AG08396 (cell line): ENCODE data around the gene DHX30.
"Not testable (repeated sequence)": the region's sequence is repeated elsewhere in the genome, so short reads cannot be mapped to it uniquely, and the experiment has no call there.

Experiments used
- DNase-seq: peaks from one replicate; pipeline ENCODE4 v3.0.0; 2012; ENCODE audit warnings: low spot score, mixed read lengths

The DHX30 gene

GRCh38 chr3:47802734-47803479, at the start of gene DHX30:
DHX30 (plus strand) TSS chr3:47803138; CDS start chr3:47810684, 7,546 bp downstream.
- peak; percentile 95 for DNase-seq

- no peak for DNase-seq
Observed at GRCh38 chr3:47758261-47759025, 44.5 kb upstream of the DHX30 start.

DNA sequence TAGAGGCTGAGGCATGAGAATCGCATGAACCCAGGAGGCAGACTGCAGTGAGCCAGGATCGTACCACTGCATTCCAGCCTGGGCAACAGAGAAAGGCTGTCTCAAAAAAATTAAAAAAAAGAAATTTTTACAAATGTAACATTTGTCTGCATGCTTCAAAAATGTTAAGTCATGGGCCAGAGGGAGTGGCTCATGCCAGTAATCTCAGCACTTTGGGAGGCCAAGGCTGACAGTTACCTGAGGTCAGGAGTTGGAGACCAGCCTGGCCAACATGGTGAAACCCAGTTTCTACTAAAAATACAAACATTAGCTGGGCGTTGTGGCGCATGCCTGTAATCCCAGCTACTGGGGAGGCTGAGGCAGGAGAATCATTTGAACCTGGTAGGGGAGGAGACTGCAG, 42.7 kb upstream of the DHX30 start:
- DNase-seq, result not testable (repeated sequence)

- DNase-seq, result no peak
Observed at GRCh38 chr3:47761046-47761445, 41.9 kb upstream of the DHX30 start.

DNA sequence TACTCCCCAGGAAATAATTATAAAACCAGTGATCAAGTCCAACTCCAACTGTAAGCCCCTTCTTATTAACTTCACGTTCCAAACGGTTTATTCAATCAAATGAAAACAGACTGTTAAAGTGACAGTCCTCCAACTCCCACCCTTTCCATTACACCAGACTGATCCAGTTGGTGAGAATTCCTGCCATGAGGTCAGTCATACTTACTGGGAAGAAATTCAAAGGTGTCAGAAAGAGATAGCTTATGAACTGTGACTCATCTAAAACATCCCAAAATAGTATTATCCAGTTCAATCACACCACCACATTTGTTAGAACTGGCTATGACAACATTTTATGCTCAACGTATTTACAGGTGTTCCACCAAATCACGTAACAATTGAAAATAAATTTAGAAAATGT, 40.7 kb upstream of the DHX30 start:
- DNase-seq, result no peak

DNA sequence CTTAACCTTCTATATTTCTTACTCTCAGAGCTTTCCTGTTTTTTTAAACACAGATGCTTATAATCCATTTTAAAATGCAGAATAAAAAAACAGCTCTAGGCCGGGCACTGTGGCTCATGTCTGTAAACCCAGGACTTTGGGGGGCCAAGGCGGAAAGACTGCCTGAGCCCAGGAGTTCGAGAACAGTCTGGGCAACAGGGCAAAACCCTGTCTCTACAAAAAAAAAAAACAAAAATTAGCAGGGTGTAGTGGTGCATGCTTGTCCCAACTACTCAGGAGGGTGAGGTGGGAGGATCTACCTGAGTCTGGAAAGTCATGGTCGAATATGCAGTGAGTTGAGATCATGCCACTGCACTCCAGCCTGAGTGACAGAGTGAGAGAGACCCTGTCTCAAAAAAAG, 36.8 kb upstream of the DHX30 start:
- no peak for DNase-seq

DNA sequence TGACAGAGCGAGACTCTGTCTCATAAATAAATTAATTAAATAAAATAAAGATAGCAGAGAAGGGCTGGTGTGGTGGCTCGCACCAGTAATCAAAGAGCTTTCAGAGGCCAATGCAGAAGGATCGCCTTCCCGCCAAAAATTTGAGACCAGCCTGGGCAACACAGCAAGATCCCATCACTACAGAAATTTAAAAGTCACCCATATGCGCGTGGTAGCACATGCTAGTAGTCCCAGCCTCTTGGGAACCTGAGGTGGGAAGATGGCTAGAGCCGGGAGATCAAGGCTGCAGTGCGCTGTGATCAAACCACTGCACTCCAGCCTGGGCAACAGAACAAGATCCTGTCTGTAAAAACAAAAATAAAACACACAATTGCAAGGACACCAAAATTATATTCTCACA, 30.9 kb upstream of the DHX30 start:
- no peak for DNase-seq

- no peak for DNase-seq
Observed at GRCh38 chr3:47772788-47773187, 30.1 kb upstream of the DHX30 start.

DNA sequence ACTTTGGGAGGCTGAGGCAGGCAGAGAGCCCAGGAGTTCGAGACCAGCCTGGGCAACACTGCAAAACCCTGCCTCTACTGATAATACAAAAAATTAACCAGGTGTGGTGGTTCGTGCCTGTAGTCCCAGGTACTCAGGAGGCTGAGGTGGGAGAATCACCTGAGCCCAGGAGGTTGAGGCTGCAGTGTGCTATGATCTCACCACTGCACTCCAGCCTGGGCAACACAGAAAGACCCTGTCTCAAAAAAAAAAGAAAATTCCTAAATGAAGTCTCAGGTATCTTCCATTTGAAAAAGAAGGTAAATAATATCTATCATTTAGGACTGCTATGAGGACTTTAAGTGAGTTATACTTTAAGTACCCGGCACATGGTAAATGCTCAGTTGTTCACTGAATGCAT, 24.2 kb upstream of the DHX30 start:
- DNase-seq, result no peak

DNA sequence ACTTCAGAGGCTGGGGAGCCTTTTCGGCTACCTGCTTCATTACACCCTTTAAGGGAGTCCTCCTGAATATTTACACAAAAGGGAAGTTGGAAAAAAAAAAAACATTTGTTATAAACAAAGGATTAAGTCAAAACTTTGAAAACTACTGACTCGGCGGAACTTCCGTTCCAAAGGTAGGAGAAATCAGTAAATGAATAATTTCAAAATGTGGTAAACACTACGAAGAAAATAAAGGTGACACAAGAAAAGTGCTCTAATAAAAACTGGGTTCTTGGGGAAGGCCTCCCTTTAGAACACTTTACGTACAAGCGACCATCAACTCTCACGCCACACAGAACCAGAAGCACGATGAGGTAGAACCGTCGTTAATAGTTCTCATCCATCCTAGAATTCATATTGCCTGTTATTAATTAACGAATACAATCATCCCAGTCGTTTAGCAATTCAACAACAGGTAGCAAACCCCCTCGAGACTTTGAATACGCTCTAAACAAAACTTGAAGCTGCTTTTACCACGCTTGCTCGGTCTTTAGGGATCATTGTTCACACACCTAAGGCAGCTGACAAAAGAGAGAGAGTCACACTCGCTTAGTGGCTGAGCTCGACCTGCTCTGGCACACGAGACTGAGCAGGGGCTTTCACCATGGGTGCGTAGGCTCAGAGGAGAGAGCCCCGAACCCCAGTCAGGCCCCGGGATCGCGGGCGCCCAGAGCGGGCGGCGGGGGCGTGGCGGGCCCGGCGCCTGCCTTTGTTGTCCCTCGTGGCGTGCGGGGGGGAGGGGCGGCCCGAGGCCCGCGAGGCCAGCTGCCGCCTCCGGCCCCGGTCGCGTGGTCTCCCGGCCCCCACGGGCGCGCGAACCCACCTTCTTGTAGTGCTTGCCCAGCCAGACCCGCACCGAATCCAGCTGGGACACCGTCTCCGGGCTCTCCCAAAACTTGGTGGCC, 21.9 kb upstream of the DHX30 start:
- peak; percentile 81 for DNase-seq

DNA sequence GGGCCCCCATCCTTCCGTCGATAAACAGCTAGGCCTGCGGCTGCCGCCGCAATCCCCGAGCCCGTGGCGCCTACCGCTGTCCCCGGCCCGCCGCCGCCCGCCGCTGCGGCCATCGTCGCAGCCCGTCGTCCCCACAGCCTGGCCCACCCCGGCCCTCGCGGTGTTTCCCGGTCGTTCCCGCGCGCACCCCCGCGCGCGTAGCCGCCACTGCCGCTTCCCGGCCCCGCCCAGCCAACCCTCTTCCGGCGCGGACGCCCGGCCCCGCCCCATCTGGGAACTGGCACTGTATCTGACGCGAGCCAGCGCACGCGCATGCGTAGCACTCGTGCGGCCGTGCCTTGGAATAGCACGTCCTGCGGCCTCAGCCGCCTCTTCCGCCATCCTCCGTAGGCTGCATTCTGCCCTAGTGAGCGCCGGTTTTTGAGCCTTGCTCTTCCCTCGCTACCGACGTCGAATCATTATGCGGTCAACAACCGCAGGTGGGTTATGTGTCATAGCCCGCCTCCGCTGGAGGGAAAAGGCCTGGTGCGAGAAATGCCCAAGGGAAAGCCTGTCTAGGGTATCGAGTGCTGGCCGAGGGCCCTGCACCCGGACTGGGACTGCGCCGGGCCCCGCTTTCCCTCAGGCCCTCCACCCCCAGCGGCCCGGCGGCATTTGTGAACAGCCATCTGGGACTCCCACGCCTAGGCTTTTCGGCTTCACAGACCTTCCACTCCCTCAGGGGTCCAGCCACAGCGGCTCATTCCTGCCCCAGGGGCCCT, 21.1 kb upstream of the DHX30 start, which contains the start of gene SMARCC1:
SMARCC1 (minus strand) TSS at position 209 of the 761 bp plus-strand sequence; CDS start at position 113, 96 bp downstream.
- peak; percentile 99 for DNase-seq

DNA sequence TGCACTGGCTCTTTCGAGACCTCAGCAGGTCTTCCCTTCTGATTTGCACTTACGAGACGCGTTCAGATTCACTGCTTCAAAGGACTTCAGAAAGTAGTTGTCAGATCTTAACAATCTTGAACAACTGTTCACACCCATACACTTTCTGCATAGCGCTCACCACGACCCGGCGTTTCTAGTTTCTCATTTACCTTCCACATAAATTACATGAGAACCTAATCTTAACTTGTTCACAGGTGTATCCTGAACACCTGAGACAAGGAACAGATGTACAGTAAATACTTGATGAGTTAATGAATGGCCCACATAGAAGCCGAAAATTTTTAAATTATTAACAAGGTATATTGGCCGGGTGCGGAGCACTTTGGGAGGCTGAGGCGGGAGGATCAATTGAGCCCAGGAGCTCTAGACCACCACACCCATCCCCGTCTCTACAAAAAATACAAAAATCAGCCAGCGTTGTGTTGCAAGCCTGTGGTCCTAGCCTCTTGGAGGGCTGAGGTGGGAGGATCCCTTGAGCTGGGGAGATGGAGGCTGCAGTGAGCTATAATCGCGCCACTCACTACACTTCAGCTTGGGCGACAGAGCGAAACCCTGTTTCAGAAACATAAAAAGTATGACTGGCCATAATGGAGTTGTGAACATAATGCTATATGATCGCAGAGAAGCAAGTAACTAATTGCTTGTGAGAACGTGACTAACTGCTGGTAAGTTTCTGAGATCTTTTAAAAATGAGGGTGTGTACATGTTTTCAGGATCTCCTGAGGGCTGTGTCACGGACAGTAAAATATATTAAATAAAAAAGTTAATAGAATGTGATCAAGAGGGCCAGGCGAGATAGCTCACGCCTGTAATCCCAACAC, 20.3 kb upstream of the DHX30 start:
- no peak for DNase-seq

DNA sequence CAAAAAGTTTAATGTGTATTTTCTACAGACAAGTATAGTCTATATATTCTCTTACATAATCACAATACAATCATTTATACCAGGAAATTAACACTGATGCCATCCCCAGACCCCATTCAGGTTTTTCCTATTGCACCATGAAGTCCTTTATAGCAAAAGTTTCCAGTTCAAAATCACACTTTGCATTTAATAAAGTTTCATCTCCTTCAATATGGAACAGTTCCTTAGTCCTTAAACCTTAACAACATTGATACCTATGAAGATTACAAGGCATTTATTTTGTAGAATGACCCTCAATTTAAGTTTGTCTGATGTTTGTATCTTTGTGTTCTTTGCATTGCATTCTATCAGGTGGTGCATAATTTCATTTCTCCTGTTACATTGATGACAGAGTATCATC, 19.3 kb upstream of the DHX30 start:
- no peak for DNase-seq

GRCh38 chr3:47791193-47791855, 11.6 kb upstream of the DHX30 start:
- DNase-seq, result no peak

- DNase-seq, result no peak
Observed at GRCh38 chr3:47792699-47793098, 10.2 kb upstream of the DHX30 start.

- DNase-seq, result no peak
Observed at GRCh38 chr3:47794544-47794943, 8.4 kb upstream of the DHX30 start.

GRCh38 chr3:47799733-47800132, 3.2 kb upstream of the DHX30 start:
- no peak for DNase-seq

GRCh38 chr3:47803480-47804025, 615 bp downstream of the DHX30 start:
- no peak for DNase-seq

DNA sequence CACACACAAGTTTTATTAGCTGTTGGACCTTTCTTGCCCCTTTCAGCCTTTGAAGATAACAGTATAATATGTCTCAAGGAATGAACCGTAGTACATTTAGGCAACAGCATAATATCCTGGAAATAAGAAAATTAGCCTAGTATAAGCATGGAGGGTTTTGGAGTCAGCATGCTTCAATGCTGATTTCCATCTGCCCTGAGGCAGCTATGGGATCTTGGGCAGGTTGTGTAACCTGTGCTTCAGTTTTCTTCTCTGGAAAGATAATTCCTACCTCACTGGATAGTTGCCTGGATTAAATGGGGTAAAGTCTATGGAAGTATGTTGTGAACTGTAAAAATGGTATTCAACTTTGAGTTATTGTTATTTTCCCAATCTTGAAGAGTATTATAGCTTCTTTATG, 1.6 kb downstream of the DHX30 start:
- no peak for DNase-seq
